ENCODE results near the gene SPEG.

SPEG gene

GRCh38 chr2:219522111-219523030 lies 87.7 kb downstream of the SPEG start (continued):
- no peak for TF ChIP-seq CSRNP3 (CRISPR knock-in tag; IDR thresholded peaks at IDR 0.05)

DNA sequence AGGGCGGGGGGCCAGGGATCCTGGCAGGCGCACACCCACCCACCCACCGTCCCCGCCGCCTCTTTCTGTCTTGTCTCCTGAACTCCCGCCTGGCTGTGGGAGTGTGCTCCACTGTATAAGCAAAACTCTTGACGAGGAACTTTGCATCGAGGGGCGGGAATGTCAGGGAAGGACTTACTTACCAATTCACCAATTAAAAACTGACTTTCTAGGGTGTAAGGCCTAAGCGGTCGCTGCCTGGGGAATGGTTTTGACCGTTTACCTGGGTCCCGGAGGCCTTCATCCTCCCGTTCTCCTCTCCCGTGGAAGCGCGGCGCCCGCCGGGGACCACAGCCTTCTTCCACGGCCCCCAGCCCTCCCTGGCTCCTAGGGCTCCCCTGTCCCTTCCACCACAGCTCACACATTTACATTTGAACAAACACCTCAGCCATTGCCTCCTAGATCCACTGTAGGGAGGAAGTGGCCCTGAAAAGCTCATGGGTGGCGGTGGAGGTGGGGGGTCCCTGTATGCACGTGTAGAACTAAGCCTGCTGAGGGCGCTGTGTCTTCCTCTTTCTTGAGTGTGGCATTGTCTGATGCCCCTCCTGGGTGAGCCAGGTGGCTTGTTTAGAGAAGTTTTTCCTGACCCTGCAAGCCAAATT lies 88.5 kb downstream of the SPEG start:
- no peak for ATAC-seq
- TF ChIP-seq TSHZ2 (CRISPR knock-in tag; IDR thresholded peaks at IDR 0.05): no peak
- no peak for TF ChIP-seq SNAI2 (CRISPR knock-in tag; IDR thresholded peaks at IDR 0.05)
- TF ChIP-seq ESRRG (CRISPR knock-in tag; IDR thresholded peaks at IDR 0.05): no peak
- no peak for TF ChIP-seq ZFP30 (CRISPR knock-in tag; IDR thresholded peaks at IDR 0.05)
- TF ChIP-seq BACH2 (CRISPR knock-in tag; IDR thresholded peaks at IDR 0.05; ENCODE audit: borderline replicate concordance): no peak
- TF ChIP-seq PATZ1 (CRISPR knock-in tag; IDR thresholded peaks at IDR 0.05; ENCODE audit: borderline replicate concordance): no peak
- TF ChIP-seq PPARA (CRISPR knock-in tag; IDR thresholded peaks at IDR 0.05; ENCODE audit: borderline replicate concordance): no peak
- TF ChIP-seq CSRNP3 (CRISPR knock-in tag; IDR thresholded peaks at IDR 0.05): no peak
- TF ChIP-seq ISL1 (CRISPR knock-in tag; IDR thresholded peaks at IDR 0.05): no peak
- TF ChIP-seq, protein P1, sequence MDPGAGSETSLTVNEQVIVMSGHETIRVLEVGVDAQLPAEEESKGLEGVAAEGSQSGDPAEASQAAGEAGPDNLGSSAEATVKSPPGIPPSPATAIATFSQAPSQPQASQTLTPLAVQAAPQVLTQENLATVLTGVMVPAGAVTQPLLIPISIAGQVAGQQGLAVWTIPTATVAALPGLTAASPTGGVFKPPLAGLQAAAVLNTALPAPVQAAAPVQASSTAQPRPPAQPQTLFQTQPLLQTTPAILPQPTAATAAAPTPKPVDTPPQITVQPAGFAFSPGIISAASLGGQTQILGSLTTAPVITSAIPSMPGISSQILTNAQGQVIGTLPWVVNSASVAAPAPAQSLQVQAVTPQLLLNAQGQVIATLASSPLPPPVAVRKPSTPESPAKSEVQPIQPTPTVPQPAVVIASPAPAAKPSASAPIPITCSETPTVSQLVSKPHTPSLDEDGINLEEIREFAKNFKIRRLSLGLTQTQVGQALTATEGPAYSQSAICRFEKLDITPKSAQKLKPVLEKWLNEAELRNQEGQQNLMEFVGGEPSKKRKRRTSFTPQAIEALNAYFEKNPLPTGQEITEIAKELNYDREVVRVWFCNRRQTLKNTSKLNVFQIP (CRISPR knock-in tag; IDR thresholded peaks at IDR 0.05; ENCODE audit: borderline replicate concordance, low read depth): no peak
- no peak for TF ChIP-seq ZC3H10 (CRISPR knock-in tag; IDR thresholded peaks at IDR 0.05)
- no peak for TF ChIP-seq CSDC2 (CRISPR knock-in tag; IDR thresholded peaks at IDR 0.05)

DNA sequence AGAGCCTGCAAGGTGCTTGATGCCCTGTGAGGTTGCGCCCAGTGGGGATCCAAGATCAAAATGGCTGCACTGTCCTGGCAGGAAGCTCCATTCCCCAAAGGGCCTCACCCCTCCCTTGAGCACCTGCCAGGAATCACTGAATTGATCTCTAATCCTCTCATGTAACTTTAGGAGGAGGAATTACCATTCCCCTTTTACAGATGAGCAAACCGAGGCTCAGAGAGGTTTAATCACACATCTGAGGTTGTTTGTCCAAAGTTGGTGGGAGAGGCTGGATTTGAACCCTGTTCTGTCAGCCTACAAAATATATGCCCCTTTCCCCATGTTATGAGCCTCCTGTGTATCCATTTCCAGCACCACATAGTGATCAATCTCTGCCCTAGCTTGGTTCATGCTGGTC lies 90.2 kb downstream of the SPEG start:
- TF ChIP-seq TSHZ2 (CRISPR knock-in tag; IDR thresholded peaks at IDR 0.05) (no peak), ISL1 (CRISPR knock-in tag; IDR thresholded peaks at IDR 0.05) (no peak), CSRNP3 (CRISPR knock-in tag; IDR thresholded peaks at IDR 0.05) (no peak), SNAI2 (CRISPR knock-in tag; IDR thresholded peaks at IDR 0.05) (no peak), CSDC2 (CRISPR knock-in tag; IDR thresholded peaks at IDR 0.05) (no peak), PATZ1 (CRISPR knock-in tag; IDR thresholded peaks at IDR 0.05; ENCODE audit: borderline replicate concordance) (no peak), GLIS3 (CRISPR knock-in tag; IDR thresholded peaks at IDR 0.05) (no peak), ZFP30 (CRISPR knock-in tag; IDR thresholded peaks at IDR 0.05) (no peak), ZFP3 (CRISPR knock-in tag; IDR thresholded peaks at IDR 0.05) (no peak), ZC3H10 (CRISPR knock-in tag; IDR thresholded peaks at IDR 0.05) (no peak)
- ATAC-seq: no peak

All from SK-N-SH treated with all-trans-retinoic acid at 6 μM for 48 hours (cell line).